Left forelimb (tissue), 1 donor: ENCODE data around the gene CISTR.
"Not testable (repeated sequence)": the region's sequence is repeated elsewhere in the genome, so short reads cannot be mapped to it uniquely, and the experiment has no call there.

Experiments used
- DNase-seq: peaks from one replicate; pipeline ENCODE4 v3.0.0-alpha.2; 2018; ENCODE audit warnings: low spot score

The CISTR gene

GRCh38 chr12:53719649-53720048, 32.1 kb downstream of the CISTR start:
- DNase-seq = no peak

DNA sequence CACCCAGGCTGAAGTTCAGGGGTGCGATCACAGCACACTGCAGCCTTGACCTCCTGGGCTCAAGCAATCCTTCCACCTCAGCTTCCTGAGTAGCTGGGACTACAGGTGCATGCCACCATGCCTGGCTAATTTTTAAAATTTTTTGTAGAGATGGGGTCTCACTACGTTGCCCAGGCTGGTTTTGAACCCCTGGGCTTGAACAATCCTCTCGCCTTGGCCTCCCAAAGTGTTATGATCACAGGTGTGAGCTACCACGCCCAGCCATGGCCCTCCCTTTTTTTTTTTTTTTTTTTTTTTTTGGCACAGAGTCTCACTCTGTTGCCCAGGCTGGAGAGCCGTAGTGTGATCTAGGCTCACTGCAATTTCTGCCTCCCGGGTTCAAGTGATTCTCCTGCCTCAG, 33.2 kb downstream of the CISTR start:
- DNase-seq = not testable (repeated sequence)

GRCh38 chr12:53717319-53717718, 34.5 kb downstream of the CISTR start:
- DNase-seq = no peak

GRCh38 chr12:53714004-53714403, 37.8 kb downstream of the CISTR start:
- no peak for DNase-seq

DNA sequence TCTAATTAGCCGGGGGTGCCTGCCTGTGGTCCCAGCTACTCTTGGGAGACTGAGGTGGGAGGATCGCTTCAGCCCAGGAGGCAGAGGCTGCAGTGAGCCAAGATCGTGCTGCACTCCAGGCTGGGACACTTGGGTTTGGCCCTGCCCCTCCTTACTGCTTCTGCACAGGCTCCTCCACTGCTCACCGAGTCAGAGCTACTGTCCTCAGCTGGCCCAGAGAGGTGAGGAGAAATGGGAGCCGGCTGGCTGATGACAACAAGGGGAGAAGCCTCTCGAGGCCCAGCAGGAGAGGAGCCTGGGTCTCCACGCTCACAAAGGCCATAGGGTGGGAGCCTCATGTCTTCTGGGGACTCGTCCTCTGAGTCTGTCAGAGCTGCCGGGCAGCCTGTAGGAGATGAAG, 38.3 kb downstream of the CISTR start:
- no peak for DNase-seq

- DNase-seq = no peak
Observed at GRCh38 chr12:53712059-53712643, 39.6 kb downstream of the CISTR start.

DNA sequence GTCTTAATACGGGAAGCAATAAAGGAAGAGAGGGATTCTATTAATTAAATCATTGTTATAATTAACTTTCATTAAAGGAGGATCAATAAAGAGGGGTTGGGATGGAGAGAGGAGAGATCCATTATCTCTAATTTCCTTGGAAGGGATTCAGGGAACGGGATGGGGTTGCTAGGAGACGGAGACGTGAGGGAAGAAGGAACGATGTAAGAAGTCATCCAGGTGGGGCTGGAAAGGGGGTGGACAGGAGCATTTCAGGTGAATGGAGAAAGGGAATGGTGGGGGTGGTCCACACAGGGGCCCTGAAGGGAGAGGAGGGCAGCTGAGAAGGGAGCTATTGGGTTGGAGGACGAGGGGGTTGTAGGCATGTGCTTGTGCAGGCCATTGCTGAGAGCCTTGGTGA, 41.7 kb downstream of the CISTR start:
- DNase-seq = no peak

- no peak for DNase-seq
Observed at GRCh38 chr12:53709671-53710070, 42.1 kb downstream of the CISTR start.

DNA sequence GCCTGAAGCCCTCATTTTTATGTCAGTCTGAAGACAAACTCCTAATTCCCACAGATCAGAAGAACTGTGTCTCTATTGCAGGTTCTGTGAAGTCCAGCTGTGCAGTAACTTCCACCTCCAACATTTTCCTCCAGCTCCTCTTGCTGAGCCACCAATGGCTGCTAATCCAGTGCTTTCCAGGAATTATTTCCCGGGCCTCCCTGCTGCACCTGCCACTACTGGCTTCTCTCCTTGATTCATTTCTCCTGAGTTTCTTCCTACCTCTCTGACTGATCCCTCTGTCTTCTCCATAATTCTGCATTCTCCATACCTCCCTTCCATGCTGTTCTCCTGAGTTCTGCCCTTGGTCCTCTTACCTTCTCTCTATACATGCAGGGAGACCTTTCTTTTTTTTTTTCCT, 45.7 kb downstream of the CISTR start:
- DNase-seq = no peak

DNA sequence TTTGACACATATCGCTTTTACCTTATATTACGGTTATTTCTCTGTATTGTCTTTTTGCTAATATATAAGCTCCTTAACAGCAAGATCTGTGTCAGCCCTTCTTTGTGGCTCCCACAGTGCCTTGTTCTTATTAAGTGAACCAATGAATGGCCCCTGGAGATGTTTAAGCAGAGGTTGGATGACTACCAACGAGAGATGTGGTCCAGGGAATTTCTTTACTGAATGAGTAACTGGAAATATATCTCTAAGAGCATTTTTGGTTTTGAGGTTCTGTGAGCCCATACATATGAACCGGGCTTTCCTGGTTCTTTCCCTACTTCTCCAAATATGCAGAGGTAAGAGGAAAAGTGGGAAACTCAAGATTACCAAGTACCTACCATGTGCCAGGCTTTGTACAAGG, 48.0 kb downstream of the CISTR start:
- DNase-seq = no peak

- DNase-seq = peak; percentile 87
Observed at GRCh38 chr12:53701518-53702264, 50.1 kb downstream of the CISTR start.

- no peak for DNase-seq
Observed at GRCh38 chr12:53700567-53700966, 51.2 kb downstream of the CISTR start.

DNA sequence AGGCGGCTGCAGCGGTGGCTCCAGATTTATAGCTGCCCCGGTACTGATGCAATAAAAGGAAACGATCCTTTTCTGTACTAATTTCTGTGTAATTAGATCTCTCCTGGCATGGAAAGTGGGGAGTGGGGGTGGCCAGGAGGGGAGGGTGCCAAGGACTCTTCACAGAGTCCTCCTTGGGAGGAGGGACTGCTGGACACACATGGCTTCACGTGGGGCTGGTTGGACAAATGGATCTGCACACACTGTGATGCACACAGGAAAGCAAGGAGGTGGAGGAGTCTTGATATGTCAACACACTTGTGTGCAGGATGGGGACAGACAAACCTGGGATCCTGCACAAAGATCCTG, 52.1 kb downstream of the CISTR start:
- no peak for DNase-seq

DNA sequence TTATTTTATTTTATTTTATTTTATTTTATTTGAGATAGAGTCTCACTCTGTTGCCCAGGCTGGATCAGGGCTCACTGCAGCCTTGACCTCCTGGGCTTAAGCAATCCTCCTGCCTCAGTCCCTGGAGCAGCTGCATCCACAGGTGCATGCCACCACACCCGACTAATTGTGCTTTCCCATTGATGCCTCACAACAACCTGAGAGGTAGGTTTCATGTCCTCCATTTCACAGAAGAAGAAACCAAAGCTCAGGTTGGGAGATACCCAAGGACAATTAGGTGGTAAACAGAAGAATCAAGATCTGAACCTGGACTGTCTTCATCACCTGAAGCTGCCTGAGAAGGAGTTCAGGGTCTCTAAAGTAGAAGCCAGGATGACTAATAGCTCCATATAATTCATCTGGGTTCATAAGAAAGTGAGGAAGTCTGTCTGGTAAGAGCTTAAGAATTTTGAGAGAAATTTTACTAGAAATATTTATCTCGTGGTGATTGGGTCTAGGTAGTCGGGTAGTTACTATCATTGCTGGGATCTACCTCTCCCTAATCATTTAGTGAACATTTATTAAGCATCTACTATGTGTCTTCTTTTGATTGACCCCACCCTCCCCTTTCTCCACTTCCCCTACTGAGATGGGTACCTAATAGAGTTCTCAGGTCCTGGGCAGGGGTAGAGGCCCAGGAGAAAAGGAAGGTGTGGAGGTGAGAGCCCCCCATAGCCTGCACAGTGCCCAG, 52.7 kb downstream of the CISTR start:
- DNase-seq = no peak

GRCh38 chr12:53696655-53697331, 55.0 kb downstream of the CISTR start:
- DNase-seq = no peak
